Measurements from ENCODE around the gene SUDS3. TPM values are rescaled to one million over a fixed set of nuclear protein-coding genes. Genes with fewer than 3 reads are reported as not detected.

SUDS3 gene
- polyA plus RNA-seq, 1 experiment, result 16.2 TPM

DNA sequence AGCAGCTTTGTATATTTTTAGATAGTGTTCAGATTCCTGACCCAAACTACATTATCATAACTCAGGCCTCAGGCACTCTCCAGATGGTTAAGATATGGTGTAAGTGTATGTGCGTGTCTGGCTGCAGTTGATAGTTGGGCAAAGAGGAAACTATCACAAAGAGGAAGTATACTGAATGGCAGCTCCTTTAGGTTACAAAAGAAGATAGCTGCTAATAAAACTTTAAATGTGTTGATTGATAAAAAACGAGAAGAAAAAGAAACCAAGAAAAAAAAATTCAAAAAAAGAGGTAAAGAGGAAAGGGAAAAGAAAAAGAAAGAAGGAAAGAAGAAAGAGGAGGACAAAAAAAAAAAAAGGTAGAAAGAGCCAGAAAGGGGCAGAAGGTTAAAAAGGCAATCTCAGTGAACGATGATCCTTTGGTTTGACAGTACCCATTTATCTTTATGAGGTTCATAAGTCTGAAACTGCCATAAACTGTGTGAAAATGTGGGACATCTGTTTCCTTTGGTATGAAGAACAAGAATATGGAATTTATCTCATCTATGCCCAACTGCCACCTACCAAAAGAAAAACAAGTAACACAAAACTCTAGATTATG lies 45.8 kb upstream of the SUDS3 start:
- DNase-seq (ENCODE audit: low read depth), result peak; percentile 30
- POLR2A ChIA-PET, result interaction anchor here (0.6 kb wide), 1 partner anchor 11 kb away, joined by 4 read pairs; no protein-coding TSS in a partner anchor

DNA sequence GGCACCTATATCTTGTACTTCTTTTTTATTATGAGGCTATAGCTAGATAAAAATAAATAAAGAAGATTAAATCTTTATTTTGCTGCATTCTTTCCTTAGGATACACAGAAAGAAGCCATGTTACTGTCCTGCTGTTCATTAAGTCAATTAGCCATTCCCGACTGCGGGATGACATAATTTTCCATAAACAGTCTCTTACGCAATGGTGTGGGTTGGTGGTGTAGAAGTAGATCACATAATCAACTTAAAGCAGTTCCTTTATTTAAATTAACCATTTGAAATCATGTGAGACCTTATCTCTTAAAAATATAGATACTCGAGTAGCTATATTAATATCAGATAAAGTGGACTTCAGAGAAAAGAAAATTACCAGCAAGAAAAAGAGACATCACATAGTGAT lies 43.8 kb upstream of the SUDS3 start:
- ChIA-PET CTCF (interaction anchor here (0.6 to 1.4 kb wide), 3 partner anchors 16 to 43 kb away, joined by 3 to 4 read pairs (median 4); partner anchors contain the start of gene SUDS3), POLR2A (no interaction called here)
- Histone ChIP-seq H3K4me3 (ENCODE audit: low read depth, low read length) (no peak overlapping the region), H3K27me3 (ENCODE audit: control insufficient read depth, insufficient read depth, low read length) (no peaks in the 10 kb centered on the region), H3K36me3 (ENCODE audit: control insufficient read depth, insufficient read depth, low read length) (no peaks in the 10 kb centered on the region)
- TF ChIP-seq CTCF (IDR thresholded peaks at IDR 0.05; ENCODE audit: insufficient read depth, low read depth, low read length), result no peak
- DNase-seq (ENCODE audit: low read depth), result no peak

More for the DNA sequence above, 45.8 kb upstream of the SUDS3 start:
- CTCF ChIA-PET, result interaction anchor here (0.8 kb wide), 1 partner anchor 45 kb away, joined by 3 read pairs; no protein-coding TSS in a partner anchor
- TF ChIP-seq CTCF (IDR thresholded peaks at IDR 0.05; ENCODE audit: insufficient read depth, low read depth, low read length), result no peak
- Histone ChIP-seq H3K4me3 (ENCODE audit: low read depth, low read length) (no peak overlapping the region), H3K36me3 (ENCODE audit: control insufficient read depth, insufficient read depth, low read length) (no peaks in the 10 kb centered on the region), H3K27me3 (ENCODE audit: control insufficient read depth, insufficient read depth, low read length) (no peaks in the 10 kb centered on the region)

DNA sequence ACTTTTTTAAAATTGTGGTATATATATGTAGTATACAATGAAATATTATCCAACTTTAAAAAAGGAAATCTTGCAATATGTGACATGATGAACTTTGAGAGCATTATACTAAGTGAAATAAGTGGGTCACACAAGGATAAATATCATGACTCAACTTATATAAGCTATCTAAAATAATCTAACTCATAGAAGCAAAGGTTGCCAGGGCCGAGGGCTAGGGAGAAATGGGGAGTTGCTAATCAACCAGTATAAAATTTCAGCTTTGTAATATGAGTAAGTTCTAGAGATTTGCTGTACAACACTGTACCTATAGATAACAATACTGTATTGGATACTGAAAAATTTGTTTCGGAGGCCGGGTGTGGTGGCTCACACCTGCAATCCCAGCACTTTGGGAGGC lies 42.1 kb upstream of the SUDS3 start:
- ChIA-PET POLR2A (no interaction called here), CTCF (interaction anchor here (1.4 to 1.6 kb wide), 2 partner anchors 21 to 153 kb away, joined by 4 to 5 read pairs; no protein-coding TSS in a partner anchor)
- TF ChIP-seq CTCF (IDR thresholded peaks at IDR 0.05; ENCODE audit: insufficient read depth, low read depth, low read length), result no peak
- H3K4me3 ChIP-seq (ENCODE audit: low read depth, low read length), result no peak overlapping the region
- no peaks in the 10 kb centered on the region for H3K27me3 ChIP-seq (ENCODE audit: control insufficient read depth, insufficient read depth, low read length)
- no peaks in the 10 kb centered on the region for H3K36me3 ChIP-seq (ENCODE audit: control insufficient read depth, insufficient read depth, low read length)
- no peak for DNase-seq (ENCODE audit: low read depth)

DNA sequence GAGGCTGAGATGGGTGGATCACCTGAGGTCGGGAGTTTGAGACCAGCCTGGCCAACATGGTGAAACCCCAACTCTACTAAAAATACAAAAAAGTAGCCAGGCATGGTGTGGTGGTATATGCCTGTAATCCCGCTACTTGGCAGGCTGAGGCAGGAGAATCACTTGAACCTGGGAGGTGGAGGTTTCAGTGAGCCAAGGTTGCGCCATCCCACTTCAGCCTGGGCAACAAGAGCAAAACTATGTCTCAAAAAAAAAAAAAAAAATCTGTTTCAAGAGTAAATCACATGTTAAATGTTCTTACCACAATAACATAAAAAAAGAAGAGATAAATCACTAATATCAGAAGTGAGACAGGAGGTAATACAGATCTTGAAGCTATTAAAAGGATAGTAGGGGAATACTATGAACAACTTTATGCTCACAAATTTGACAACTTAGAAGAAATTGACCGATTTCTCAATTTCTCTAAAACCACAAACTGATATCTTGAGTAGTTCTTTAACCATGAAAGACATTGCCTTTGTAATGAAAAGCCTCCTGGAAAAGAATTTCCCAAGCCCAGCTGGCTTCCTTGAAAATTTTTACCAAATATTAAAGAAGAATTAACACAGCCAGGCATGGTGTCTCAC lies 41.3 kb upstream of the SUDS3 start:
- no peak for TF ChIP-seq CTCF (IDR thresholded peaks at IDR 0.05; ENCODE audit: insufficient read depth, low read depth, low read length)
- Histone ChIP-seq H3K27me3 (ENCODE audit: control insufficient read depth, insufficient read depth, low read length) (no peaks in the 10 kb centered on the region), H3K36me3 (ENCODE audit: control insufficient read depth, insufficient read depth, low read length) (no peaks in the 10 kb centered on the region), H3K4me3 (ENCODE audit: low read depth, low read length) (no peak overlapping the region)
- no peak for DNase-seq (ENCODE audit: low read depth)
- ChIA-PET CTCF (interaction anchor here (0.6 to 1.6 kb wide), 4 partner anchors 18 to 1355 kb away, joined by 3 to 5 read pairs (median 4); no protein-coding TSS in a partner anchor), POLR2A (interaction anchor here (0.6 kb wide), 1 partner anchor 27 kb away, joined by 12 read pairs; no protein-coding TSS in a partner anchor)

- H3K36me3 ChIP-seq (ENCODE audit: control insufficient read depth, insufficient read depth, low read length), result no peaks in the 10 kb centered on the region
- H3K4me3 ChIP-seq (ENCODE audit: low read depth, low read length), result no peak overlapping the region
- CTCF ChIA-PET, result interaction anchor here (1.6 kb wide), 1 partner anchor 155 kb away, joined by 4 read pairs; no protein-coding TSS in a partner anchor
- POLR2A ChIA-PET, result no interaction called here
- no peak for TF ChIP-seq CTCF (IDR thresholded peaks at IDR 0.05; ENCODE audit: insufficient read depth, low read depth, low read length)
- no peaks in the 10 kb centered on the region for H3K27me3 ChIP-seq (ENCODE audit: control insufficient read depth, insufficient read depth, low read length)
- no peak for DNase-seq (ENCODE audit: low read depth)
Measured at GRCh38 chr12:118336123-118336522, 40.2 kb upstream of the SUDS3 start.
